ENCODE measurements around the gene CGB7.

- TF ChIP-seq CTCF (IDR thresholded peaks at IDR 0.05) (no peak), ZFX (IDR thresholded peaks at IDR 0.05; ENCODE audit: borderline replicate concordance) (no peak)
These were observed 3.5 kb upstream of the CGB7 start for GRCh38 chr19:49061000-49061399.
